Nephron progenitor cell (in vitro differentiated cells): Measurements from ENCODE around the gene CYP4F22.

ENCODE experiments used
- DNase-seq: peaks from one replicate; pipeline ENCODE4 v3.0.0; 2021
- H3K27ac Mint-ChIP-seq: 2 replicates; pipeline ENCODE4 v1.8.0; 2021; ENCODE audit warnings: mild to moderate bottlenecking, moderate library complexity, mixed read lengths
- H3K27me3 Mint-ChIP-seq: 2 replicates; pipeline ENCODE4 v1.8.0; 2021; ENCODE audit warnings: mild to moderate bottlenecking, low read depth, mixed read lengths; ENCODE audit not compliant: poor library complexity
- H3K36me3 Mint-ChIP-seq: 2 replicates; pipeline ENCODE4 v1.8.0; 2021; ENCODE audit warnings: low read depth, mixed read lengths
- H3K4me1 Mint-ChIP-seq: 2 replicates; pipeline ENCODE4 v1.8.0; 2021; ENCODE audit warnings: mixed read lengths
- H3K4me3 Mint-ChIP-seq: 2 replicates; pipeline ENCODE4 v1.8.0; 2021; ENCODE audit warnings: mild to moderate bottlenecking, moderate library complexity, mixed read lengths
- H3K9me3 Mint-ChIP-seq: 2 replicates; pipeline ENCODE4 v1.8.0; 2021; ENCODE audit warnings: mild to moderate bottlenecking, moderate library complexity, mixed read lengths
- CTCF ChIP-seq: fragments of 200-600 bp; sonication (generic); IDR thresholded peaks from 2 replicates; pipeline ENCODE4 v1.5.0; 2021; ENCODE audit warnings: antibody characterized with exemption

Gene CYP4F22

GRCh38 chr19:15539638-15540037 is 31.3 kb downstream of the CYP4F22 start:
- Mint-ChIP-seq H3K9me3 (peaks cover 79% of the 10 kb centered on the region), H3K4me1 (no peaks in the 10 kb centered on the region), H3K27me3 (peaks cover 2% of the 10 kb centered on the region), H3K4me3 (no peak overlapping the region), H3K27ac (no peak overlapping the region), H3K36me3 (no peaks in the 10 kb centered on the region)
- TF ChIP-seq CTCF = no peak
- no peak for DNase-seq

GRCh38 chr19:15540435-15540834 is 32.1 kb downstream of the CYP4F22 start:
- TF ChIP-seq CTCF = no peak
- no peak for DNase-seq
- Mint-ChIP-seq H3K9me3 (peaks cover 71% of the 10 kb centered on the region), H3K27ac (no peak overlapping the region), H3K27me3 (no peaks in the 10 kb centered on the region), H3K4me1 (no peaks in the 10 kb centered on the region), H3K4me3 (no peak overlapping the region), H3K36me3 (no peaks in the 10 kb centered on the region)

- peaks cover 59% of the 10 kb centered on the region for H3K9me3 Mint-ChIP-seq
- no peak overlapping the region for H3K27ac Mint-ChIP-seq
- no peak for DNase-seq
- H3K27me3 Mint-ChIP-seq = peaks cover 2% of the 10 kb centered on the region
- no peaks in the 10 kb centered on the region for H3K4me1 Mint-ChIP-seq
- H3K36me3 Mint-ChIP-seq = no peaks in the 10 kb centered on the region
- TF ChIP-seq CTCF = no peak
- no peak overlapping the region for H3K4me3 Mint-ChIP-seq
Observed at GRCh38 chr19:15544283-15544682, 36.0 kb downstream of the CYP4F22 start.

GRCh38 chr19:15544970-15545369 is 36.6 kb downstream of the CYP4F22 start:
- DNase-seq = no peak
- Mint-ChIP-seq H3K27me3 (peaks cover 2% of the 10 kb centered on the region), H3K4me1 (no peaks in the 10 kb centered on the region), H3K9me3 (peaks cover 58% of the 10 kb centered on the region), H3K4me3 (no peak overlapping the region), H3K36me3 (no peaks in the 10 kb centered on the region), H3K27ac (no peak overlapping the region)
- TF ChIP-seq CTCF = no peak

GRCh38 chr19:15548648-15549047 is 40.3 kb downstream of the CYP4F22 start:
- no peak for DNase-seq
- H3K36me3 Mint-ChIP-seq = no peaks in the 10 kb centered on the region
- H3K4me3 Mint-ChIP-seq = no peak overlapping the region
- TF ChIP-seq CTCF = no peak
- peaks cover 10% of the 10 kb centered on the region for H3K27me3 Mint-ChIP-seq
- no peaks in the 10 kb centered on the region for H3K4me1 Mint-ChIP-seq
- peaks cover 49% of the 10 kb centered on the region for H3K9me3 Mint-ChIP-seq
- no peak overlapping the region for H3K27ac Mint-ChIP-seq

- H3K4me3 Mint-ChIP-seq = no peak overlapping the region
- DNase-seq = no peak
- H3K27ac Mint-ChIP-seq = no peak overlapping the region
- H3K4me1 Mint-ChIP-seq = no peaks in the 10 kb centered on the region
- peaks cover 18% of the 10 kb centered on the region for H3K27me3 Mint-ChIP-seq
- H3K36me3 Mint-ChIP-seq = no peaks in the 10 kb centered on the region
- peaks cover 46% of the 10 kb centered on the region for H3K9me3 Mint-ChIP-seq
- no peak for TF ChIP-seq CTCF
Observed at GRCh38 chr19:15549581-15549980, 41.3 kb downstream of the CYP4F22 start.
